Vagina (tissue), 2 donors: Measurements from ENCODE around the gene USP40.

ENCODE experiments used
- CTCF ChIP-seq, 3 experiments: fragments of 450-650 bp in 2 of 3; fragments of 200-600 bp in 1 of 3; sonication (generic) in 1 of 3; IDR thresholded peaks; one replicate each; pipeline ENCODE4 v1.5.1; 2017 to 2019; ENCODE audit warnings: antibody characterized with exemption in 3 of 3, mild to moderate bottlenecking in 2 of 3, moderate library complexity in 2 of 3
- POLR2A ChIP-seq, 2 donors: fragments of 450-650 bp; IDR thresholded peaks; one replicate each; pipeline ENCODE4 v1.6.1; 2017; ENCODE audit warnings: antibody characterized with exemption in 2 of 2, mild to moderate bottlenecking in 2 of 2, moderate library complexity in 2 of 2

DNA sequence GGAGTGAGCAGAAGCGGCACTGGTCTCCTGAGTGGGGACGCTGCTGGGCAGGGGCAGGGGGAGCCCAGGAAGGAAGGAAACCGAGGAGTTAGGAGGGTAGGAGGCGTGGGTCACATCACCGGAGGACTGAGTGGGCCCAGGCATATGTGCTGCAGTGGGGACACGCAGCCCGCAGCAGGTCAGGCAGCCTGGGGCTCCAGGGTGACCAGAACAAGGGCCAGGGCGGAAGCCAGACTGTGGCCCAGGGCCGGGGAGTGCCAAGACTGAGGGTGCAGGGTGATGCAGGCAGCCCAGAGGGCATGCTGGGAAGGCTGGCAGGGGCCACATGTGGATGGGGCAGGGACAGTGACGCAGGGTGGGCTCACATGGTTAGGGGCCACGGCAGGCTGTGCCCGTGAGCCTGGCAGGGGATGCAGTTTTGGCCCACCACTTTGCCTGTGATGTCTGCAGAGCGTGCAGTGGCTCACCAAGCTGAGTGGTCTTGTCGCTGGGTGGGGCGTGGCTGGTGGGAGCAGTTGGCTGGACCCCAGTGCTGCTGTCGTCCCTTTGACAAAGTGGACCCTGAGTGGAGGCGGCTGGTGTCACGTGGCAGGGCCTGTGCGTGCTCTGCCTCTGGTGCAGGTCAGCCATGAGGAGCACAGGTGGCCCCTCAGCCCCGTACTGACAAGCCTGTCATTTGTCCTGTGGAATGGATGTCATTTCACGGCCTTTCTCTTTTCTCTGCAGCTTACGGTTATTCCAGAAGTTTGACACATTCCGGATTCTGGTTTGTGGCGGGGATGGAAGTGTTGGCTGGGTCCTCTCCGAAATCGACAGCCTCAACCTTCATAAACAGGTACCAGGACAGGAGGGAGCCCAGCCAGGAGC is 125.2 kb downstream of the USP40 start:
- no peak for TF ChIP-seq CTCF (IDR thresholded peaks at IDR 0.05)
- no peak for TF ChIP-seq POLR2A (IDR thresholded peaks at IDR 0.05)
